Sigmoid colon (tissue), 3 donors: ENCODE data around the gene POU2AF1.

Experiments used
- POLR2A ChIP-seq, 2 donors: fragments of 450-650 bp; IDR thresholded peaks; one replicate each; pipeline ENCODE4 v1.6.1; 2016; ENCODE audit warnings: antibody characterized with exemption in 2 of 2, mild to moderate bottlenecking in 2 of 2, moderate library complexity in 2 of 2
- TF ChIP-seq, protein P1 (sequence below), 4 experiments: fragments of 450-650 bp in 3 of 4; fragments of 200-600 bp in 1 of 4; IDR thresholded peaks; one replicate each; pipeline ENCODE4 v1.5.1; 2016 to 2019; ENCODE audit warnings: antibody characterized with exemption in 4 of 4, mild to moderate bottlenecking in 3 of 4, moderate library complexity in 2 of 4

DNA sequence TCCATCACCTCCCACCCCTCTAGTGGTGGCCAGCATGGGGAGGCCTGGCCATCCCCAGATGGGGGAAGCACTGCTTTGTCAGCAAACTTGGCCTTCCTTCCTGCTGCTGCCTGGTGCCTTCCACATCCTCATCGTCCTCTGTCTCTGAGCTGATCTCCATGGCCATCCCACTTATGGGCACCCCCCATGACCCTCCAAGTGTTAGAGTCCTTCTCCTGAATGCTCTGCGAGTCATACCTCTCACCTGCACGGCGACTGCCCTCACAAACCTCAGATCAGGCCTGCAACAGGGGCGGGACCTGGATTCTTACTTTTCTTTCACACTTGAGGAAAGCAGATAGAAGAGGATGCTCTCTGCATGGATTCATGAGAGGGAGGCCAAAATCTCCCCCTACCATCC, 24.0 kb downstream of the POU2AF1 start:
- TF ChIP-seq, protein P1, sequence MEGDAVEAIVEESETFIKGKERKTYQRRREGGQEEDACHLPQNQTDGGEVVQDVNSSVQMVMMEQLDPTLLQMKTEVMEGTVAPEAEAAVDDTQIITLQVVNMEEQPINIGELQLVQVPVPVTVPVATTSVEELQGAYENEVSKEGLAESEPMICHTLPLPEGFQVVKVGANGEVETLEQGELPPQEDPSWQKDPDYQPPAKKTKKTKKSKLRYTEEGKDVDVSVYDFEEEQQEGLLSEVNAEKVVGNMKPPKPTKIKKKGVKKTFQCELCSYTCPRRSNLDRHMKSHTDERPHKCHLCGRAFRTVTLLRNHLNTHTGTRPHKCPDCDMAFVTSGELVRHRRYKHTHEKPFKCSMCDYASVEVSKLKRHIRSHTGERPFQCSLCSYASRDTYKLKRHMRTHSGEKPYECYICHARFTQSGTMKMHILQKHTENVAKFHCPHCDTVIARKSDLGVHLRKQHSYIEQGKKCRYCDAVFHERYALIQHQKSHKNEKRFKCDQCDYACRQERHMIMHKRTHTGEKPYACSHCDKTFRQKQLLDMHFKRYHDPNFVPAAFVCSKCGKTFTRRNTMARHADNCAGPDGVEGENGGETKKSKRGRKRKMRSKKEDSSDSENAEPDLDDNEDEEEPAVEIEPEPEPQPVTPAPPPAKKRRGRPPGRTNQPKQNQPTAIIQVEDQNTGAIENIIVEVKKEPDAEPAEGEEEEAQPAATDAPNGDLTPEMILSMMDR (IDR thresholded peaks at IDR 0.05) = no peak
- no peak for TF ChIP-seq POLR2A (IDR thresholded peaks at IDR 0.05)
